Kidney epithelial cell (primary cell): ENCODE measurements around the gene DLEC1. TPM values are rescaled to one million over a fixed set of nuclear protein-coding genes. Genes with fewer than 3 reads are reported as not detected.

Experiments
- DNase-seq: peaks from one replicate; pipeline ENCODE4 v3.0.0-alpha.2; 2010; ENCODE audit warnings: low read depth
- H3K27me3 ChIP-seq: 2 replicates; pipeline ENCODE4 v1.6.0; 2011; ENCODE audit warnings: low read length; ENCODE audit not compliant: control insufficient read depth, insufficient read depth
- H3K36me3 ChIP-seq: 2 replicates; pipeline ENCODE4 v1.5.1; 2011; ENCODE audit warnings: low read length; ENCODE audit not compliant: control insufficient read depth, insufficient read depth
- H3K4me3 ChIP-seq: 2 replicates; pipeline ENCODE4 v1.5.1; 2011; ENCODE audit warnings: low read depth, mild to moderate bottlenecking, control low read depth, low read length
- CTCF ChIP-seq: IDR thresholded peaks from 2 replicates; pipeline ENCODE4 v1.5.1; 2011; ENCODE audit warnings: mild to moderate bottlenecking, moderate library complexity, low read length, control low read depth, inconsistent platforms; ENCODE audit not compliant: insufficient read depth, poor library complexity, severe bottlenecking
- total RNA-seq: library from RNA; depleted of rRNA; stranded (reverse); fragments of >200 nt; gene quantifications from 2 replicates; pipeline ENCODE4 v1.2.3, GENCODE V29; 2015

DLEC1 gene
- total RNA-seq, 1 donor from 2014 or later, result 0.17 TPM

DNA sequence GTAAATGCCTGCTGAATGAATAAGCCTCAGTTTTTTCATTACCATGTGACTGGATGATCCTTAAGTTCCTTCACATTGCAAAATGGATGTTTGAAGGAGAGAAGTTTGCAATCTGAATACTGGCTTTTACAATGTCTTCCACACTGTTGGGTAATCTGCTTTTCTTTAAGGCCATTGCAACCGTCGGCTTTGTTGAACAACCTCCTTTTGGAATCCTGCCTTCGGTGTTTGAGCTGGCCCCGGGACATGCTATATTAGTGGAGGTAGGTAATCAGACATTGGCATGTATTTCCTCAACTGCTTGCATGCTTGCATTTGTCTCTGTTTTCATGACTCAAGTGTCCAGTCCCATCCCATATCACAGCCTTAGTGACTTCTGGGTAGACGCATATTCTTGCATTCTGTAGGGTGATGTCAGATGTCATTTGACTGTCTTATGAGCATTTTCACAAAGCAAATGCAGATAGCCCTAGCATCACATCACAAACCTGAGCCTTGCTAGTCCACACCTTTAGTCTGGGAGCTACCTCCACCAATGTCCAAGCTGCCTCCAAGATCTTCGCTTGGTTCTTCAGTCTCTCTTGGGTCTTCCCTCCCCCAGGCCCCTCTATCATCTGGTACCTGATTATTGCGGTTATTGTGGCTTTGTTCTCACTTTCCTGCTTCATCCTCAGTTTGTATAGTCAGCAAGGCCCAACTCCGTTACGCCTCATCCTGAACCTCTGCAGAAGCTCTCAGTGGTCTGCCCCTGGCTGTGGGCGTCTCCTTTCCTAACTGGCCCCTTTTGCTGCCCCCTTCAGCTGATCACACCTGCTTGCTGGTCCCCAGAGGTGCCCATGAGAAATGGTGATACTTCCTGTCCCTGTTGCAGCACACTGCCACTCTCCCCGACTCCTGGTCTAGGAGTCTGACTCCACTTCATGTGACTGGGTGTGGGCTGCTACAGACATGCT lies 49.4 kb downstream of the DLEC1 start:
- DNase-seq, result no peak
- TF ChIP-seq CTCF, result no peak
- no peaks in the 10 kb centered on the region for H3K36me3 ChIP-seq
- H3K4me3 ChIP-seq, result no peak overlapping the region
- H3K27me3 ChIP-seq, result peaks cover 3% of the 10 kb centered on the region

GRCh38 chr3:38089163-38089562 lies 50.2 kb downstream of the DLEC1 start:
- Histone ChIP-seq H3K27me3 (peaks cover 3% of the 10 kb centered on the region), H3K4me3 (no peak overlapping the region), H3K36me3 (no peaks in the 10 kb centered on the region)
- no peak for TF ChIP-seq CTCF
- DNase-seq, result no peak

DNA sequence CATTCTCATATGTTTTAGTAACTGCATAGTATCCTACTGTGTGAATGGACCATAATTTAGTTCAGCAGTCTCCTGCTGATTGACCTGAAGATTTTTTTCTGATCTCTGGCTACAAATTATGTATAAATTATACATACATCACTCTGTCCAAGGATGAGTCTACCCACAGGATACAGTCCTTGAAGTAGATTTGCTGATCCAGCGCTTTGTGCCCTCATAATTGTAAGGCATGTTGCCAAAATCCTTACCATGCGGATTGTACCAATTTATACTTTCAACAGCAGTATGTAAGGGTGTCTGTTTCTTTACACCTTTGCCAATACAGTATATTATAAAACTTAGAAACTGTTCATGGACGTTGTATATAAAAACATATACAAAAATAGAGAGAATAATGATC lies 51.4 kb downstream of the DLEC1 start:
- no peaks in the 10 kb centered on the region for H3K36me3 ChIP-seq
- TF ChIP-seq CTCF, result no peak
- H3K27me3 ChIP-seq, result peaks cover 5% of the 10 kb centered on the region
- H3K4me3 ChIP-seq, result no peak overlapping the region
- no peak for DNase-seq

DNA sequence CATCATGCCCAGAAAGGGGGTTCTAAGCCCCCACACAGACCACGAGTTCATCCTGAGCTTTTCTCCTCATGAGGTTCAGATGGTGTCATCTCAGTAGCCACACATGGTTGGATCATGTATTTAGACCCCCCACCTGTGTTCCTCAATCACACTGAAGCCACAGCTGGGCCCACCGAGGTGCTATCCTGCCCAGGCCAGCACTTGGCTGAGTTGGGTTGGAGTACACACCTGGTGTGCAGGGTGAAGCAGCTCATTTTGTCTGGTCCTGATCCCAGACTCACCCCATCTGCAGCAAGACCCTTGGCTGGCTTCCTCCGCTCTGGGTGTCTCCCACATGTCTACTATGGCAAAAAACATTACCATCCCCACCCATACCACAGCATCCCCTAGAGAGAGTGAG lies 56.0 kb downstream of the DLEC1 start:
- no peak for TF ChIP-seq CTCF
- H3K27me3 ChIP-seq, result peaks cover 9% of the 10 kb centered on the region

DNA sequence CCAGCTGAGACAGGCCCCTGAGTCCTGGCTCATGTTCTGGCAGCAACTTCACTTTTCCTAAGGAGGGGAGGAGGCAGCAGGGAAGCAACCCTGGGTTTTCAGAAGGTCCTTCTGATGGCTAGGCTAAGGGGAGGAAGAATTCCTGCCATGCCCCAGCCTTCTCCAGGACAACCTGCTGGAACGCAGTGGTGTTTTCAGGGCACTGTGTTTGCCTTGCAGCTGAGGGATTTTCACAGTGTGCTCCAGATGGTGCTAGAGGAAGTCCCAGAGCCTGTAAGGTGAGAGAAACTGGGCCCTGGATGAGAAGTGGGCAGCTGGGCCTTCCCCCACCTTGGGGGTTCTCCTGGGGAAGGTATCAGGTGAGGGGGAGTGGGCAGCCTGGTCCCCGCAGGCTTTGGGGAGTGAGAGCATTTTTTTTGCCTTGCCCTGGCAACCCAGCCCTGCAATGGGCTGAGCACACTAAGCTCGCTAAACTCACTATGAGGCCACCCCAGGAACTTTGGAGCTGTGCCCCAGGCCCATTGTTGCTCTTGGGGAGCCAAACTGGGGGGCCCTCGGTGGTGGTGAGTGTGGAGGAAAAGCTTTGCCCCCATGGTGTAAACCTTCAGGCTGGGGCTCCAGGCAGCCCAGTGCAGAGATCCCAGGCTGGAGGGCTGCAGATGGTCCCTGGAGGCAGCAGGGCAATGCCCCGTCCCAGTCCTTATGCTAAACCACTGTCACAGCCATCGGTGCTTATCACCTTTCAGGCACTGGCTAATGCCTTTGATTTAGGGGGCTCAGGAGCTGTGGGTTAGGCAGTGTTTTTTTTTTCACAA lies 56.9 kb downstream of the DLEC1 start:
- no peak for DNase-seq
- H3K4me3 ChIP-seq, result no peak overlapping the region
- H3K27me3 ChIP-seq, result peaks cover 9% of the 10 kb centered on the region
- H3K36me3 ChIP-seq, result no peaks in the 10 kb centered on the region
- no peak for TF ChIP-seq CTCF

More for the DNA sequence above, 56.0 kb downstream of the DLEC1 start:
- no peak overlapping the region for H3K4me3 ChIP-seq
- H3K36me3 ChIP-seq, result no peaks in the 10 kb centered on the region
- no peak for DNase-seq
